Neural cell (in vitro differentiated cells): Measurements from ENCODE around the gene STX16.

Source experiments
- EP300 ChIP-seq: fragments of 450-650 bp; conservative IDR thresholded peaks from 2 replicates; pipeline ENCODE4 v1.6.1; 2014; ENCODE audit warnings: antibody characterized with exemption, mild to moderate bottlenecking, moderate library complexity; ENCODE audit not compliant: poor library complexity, severe bottlenecking
- EZH2 ChIP-seq: fragments of 200-600, 300-800 bp; shearing (Covaris generic), sonication (generic); IDR thresholded peaks from 2 replicates; pipeline ENCODE4 v1.6.1; 2014; ENCODE audit warnings: antibody characterized with exemption, low read length, borderline replicate concordance, mild to moderate bottlenecking; ENCODE audit not compliant: insufficient read depth, poor library complexity, severe bottlenecking
- MXI1 ChIP-seq: fragments of 450-650 bp; conservative IDR thresholded peaks from 2 replicates; pipeline ENCODE4 v1.6.1; 2014; ENCODE audit warnings: antibody characterized with exemption, mild to moderate bottlenecking; ENCODE audit not compliant: poor library complexity, severe bottlenecking
- POLR2AphosphoS5 ChIP-seq: IDR thresholded peaks from 2 replicates; pipeline ENCODE4 v1.6.1; 2012
- RAD21 ChIP-seq: fragments of 450-650 bp; conservative IDR thresholded peaks from 2 replicates; pipeline ENCODE4 v1.6.1; 2014; ENCODE audit warnings: antibody characterized with exemption, mild to moderate bottlenecking, moderate library complexity
- TAF1 ChIP-seq: IDR thresholded peaks from 2 replicates; pipeline ENCODE4 v1.6.1; 2012; ENCODE audit warnings: low read depth
- TF ChIP-seq, protein P1 (sequence below): fragments of 450-650 bp; IDR thresholded peaks from 2 replicates; pipeline ENCODE4 v1.5.1; 2014; ENCODE audit warnings: antibody characterized with exemption, mild to moderate bottlenecking, moderate library complexity; ENCODE audit not compliant: poor library complexity, severe bottlenecking

DNA sequence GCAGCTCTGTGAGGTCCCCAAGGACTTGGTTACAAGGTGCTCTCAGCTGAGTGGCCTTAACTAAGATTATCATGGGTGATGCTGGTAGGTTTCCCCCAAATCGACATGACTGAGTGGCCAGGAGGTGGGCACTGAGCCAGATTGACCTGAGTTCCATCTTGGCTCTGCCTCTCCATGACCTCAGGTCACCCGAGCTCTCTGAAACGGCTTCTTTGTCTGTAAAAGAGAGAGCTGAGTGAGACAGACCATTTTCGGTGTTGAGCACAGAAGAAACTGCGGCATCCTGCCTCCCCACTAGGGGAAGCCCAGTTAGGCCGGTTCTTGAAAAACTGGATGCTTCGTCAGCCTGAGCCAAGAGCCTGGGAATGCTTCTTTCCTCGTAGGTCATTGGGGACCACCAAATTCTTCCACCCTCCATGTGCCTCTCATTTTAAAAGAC lies 14.1 kb upstream of the STX16 start:
- TF ChIP-seq MXI1 (no peak), EZH2 (no peak), RAD21 (no peak), EP300 (no peak), POLR2AphosphoS5 (no peak), TAF1 (no peak)
- TF ChIP-seq, protein P1, sequence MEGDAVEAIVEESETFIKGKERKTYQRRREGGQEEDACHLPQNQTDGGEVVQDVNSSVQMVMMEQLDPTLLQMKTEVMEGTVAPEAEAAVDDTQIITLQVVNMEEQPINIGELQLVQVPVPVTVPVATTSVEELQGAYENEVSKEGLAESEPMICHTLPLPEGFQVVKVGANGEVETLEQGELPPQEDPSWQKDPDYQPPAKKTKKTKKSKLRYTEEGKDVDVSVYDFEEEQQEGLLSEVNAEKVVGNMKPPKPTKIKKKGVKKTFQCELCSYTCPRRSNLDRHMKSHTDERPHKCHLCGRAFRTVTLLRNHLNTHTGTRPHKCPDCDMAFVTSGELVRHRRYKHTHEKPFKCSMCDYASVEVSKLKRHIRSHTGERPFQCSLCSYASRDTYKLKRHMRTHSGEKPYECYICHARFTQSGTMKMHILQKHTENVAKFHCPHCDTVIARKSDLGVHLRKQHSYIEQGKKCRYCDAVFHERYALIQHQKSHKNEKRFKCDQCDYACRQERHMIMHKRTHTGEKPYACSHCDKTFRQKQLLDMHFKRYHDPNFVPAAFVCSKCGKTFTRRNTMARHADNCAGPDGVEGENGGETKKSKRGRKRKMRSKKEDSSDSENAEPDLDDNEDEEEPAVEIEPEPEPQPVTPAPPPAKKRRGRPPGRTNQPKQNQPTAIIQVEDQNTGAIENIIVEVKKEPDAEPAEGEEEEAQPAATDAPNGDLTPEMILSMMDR, result no peak
